IMR-90 (cell line): ENCODE results near the gene KRTAP20-3. TPM values are rescaled to one million over a fixed set of nuclear protein-coding genes. Genes with fewer than 3 reads are reported as not detected.

Source experiments
- ATAC-seq: fragments of 200-7000 bp; cut with Tn5 transposase; 2 replicates; pipeline ENCODE4 v1.9.1; 2020; ENCODE audit warnings: low read depth, mild to moderate bottlenecking, moderate library complexity
- BruUV-seq: library from RNA; stranded (reverse); fragments of 400-500 nt; replicated peaks from 2 replicates; lab custom pipeline; 2021; lab: Mats Ljungman, UMichigan
- CTCF ChIA-PET: fragments of 300-600 bp; formaldehyde crosslinking; extraction: SDS; loops from one replicate; lab custom pipeline; 2021; ENCODE audit warnings: antibody characterized with exemption; lab: Yijun Ruan, JAX
- POLR2A ChIA-PET: fragments of 300-600 bp; sonication (Branson Sonifier 250); formaldehyde crosslinking; loops from one replicate; lab custom pipeline; 2022; ENCODE audit warnings: antibody characterized with exemption; ENCODE audit not compliant: unreplicated experiment; lab: Charles Lee
- DNase-seq: peaks from one replicate; pipeline ENCODE4 v3.0.0; 2013
- H2AFZ ChIP-seq: replicated peaks from 2 replicates; pipeline ENCODE3; 2013; ENCODE audit warnings: low read length, mild to moderate bottlenecking; ENCODE audit not compliant: poor library complexity
- H2AK5ac ChIP-seq: 2 replicates; pipeline ENCODE4 v1.6.1; 2013; ENCODE audit warnings: low read depth, low read length, inconsistent platforms
- H2AK9ac ChIP-seq: replicated peaks from 2 replicates; pipeline ENCODE3; 2013; ENCODE audit warnings: mild to moderate bottlenecking, low read depth, low read length, moderate library complexity; ENCODE audit not compliant: poor library complexity
- H2BK120ac ChIP-seq: 2 replicates; pipeline ENCODE4 v1.6.1; 2013; ENCODE audit warnings: low read depth, low read length, inconsistent platforms
- H2BK15ac ChIP-seq: 3 replicates; pipeline ENCODE4 v1.6.1; 2013; ENCODE audit warnings: low read depth, low read length, inconsistent platforms
- H2BK20ac ChIP-seq: 2 replicates; pipeline ENCODE4 v1.6.1; 2013; ENCODE audit warnings: low read depth, mild to moderate bottlenecking, inconsistent platforms, low read length, moderate library complexity
- H2BK5ac ChIP-seq: 2 replicates; pipeline ENCODE4 v1.6.1; 2013; ENCODE audit warnings: mild to moderate bottlenecking, low read depth, low read length, inconsistent platforms; ENCODE audit not compliant: poor library complexity, severe bottlenecking
- H3K14ac ChIP-seq: replicated peaks from 2 replicates; pipeline ENCODE4 v1.6.1; 2013; ENCODE audit warnings: low read depth, low read length, inconsistent platforms
- H3K18ac ChIP-seq: 2 replicates; pipeline ENCODE4 v1.6.1; 2013; ENCODE audit warnings: low read depth, low read length, control low read depth
- H3K23ac ChIP-seq: 2 replicates; pipeline ENCODE4 v1.6.1; 2013; ENCODE audit warnings: low read depth, low read length, inconsistent platforms
- H3K27ac ChIP-seq: 2 replicates; pipeline ENCODE4 v1.5.1; 2013; ENCODE audit warnings: mild to moderate bottlenecking, control low read depth, low read length; ENCODE audit not compliant: insufficient read depth
- H3K27me3 ChIP-seq: 2 replicates; pipeline ENCODE4 v1.6.1; 2013; ENCODE audit warnings: low read length; ENCODE audit not compliant: control insufficient read depth, insufficient read depth
- H3K36me3 ChIP-seq: 2 replicates; pipeline ENCODE4 v1.6.1; 2013; ENCODE audit warnings: low read length, mixed read lengths; ENCODE audit not compliant: control insufficient read depth, insufficient read depth
- H3K4ac ChIP-seq: 2 replicates; pipeline ENCODE4 v1.6.1; 2013; ENCODE audit warnings: low read depth, low read length, inconsistent platforms
- H3K4me1 ChIP-seq: 2 replicates; pipeline ENCODE4 v1.6.1; 2013; ENCODE audit warnings: low read length, mixed read lengths; ENCODE audit not compliant: control insufficient read depth, insufficient read depth
- H3K4me2 ChIP-seq: 2 replicates; pipeline ENCODE4 v1.6.1; 2013; ENCODE audit warnings: low read depth, mild to moderate bottlenecking, control low read depth, low read length, moderate library complexity
- H3K4me3 ChIP-seq: 2 replicates; pipeline ENCODE4 v1.5.1; 2013; ENCODE audit warnings: low read depth, mild to moderate bottlenecking, control low read depth, low read length, moderate library complexity; ENCODE audit not compliant: insufficient read depth
- H3K56ac ChIP-seq: 2 replicates; pipeline ENCODE4 v1.6.1; 2013; ENCODE audit warnings: low read length, inconsistent platforms; ENCODE audit not compliant: insufficient read depth; ENCODE audit errors: extremely low read depth
- H3K79me1 ChIP-seq, 2 experiments: 2 replicates each; pipeline ENCODE4 v1.6.1; 2013; ENCODE audit warnings: low read length in 2 of 2, inconsistent platforms in 1 of 2, low read depth in 1 of 2
- H3K9ac ChIP-seq: 2 replicates; pipeline ENCODE4 v1.6.1; 2013; ENCODE audit warnings: low read depth, low read length, control low read depth
- H3K9me1 ChIP-seq: 2 replicates; pipeline ENCODE4 v1.6.1; 2013; ENCODE audit warnings: low read length, inconsistent platforms; ENCODE audit not compliant: insufficient read depth
- H3K9me3 ChIP-seq: 2 replicates; pipeline ENCODE4 v1.6.1; 2013; ENCODE audit warnings: low read length; ENCODE audit not compliant: control insufficient read depth, insufficient read depth
- H4K20me1 ChIP-seq: 2 replicates; pipeline ENCODE4 v1.6.1; 2013; ENCODE audit warnings: low read length, inconsistent platforms; ENCODE audit not compliant: insufficient read depth
- H4K5ac ChIP-seq: 2 replicates; pipeline ENCODE4 v1.6.1; 2013; ENCODE audit warnings: mild to moderate bottlenecking, low read depth, low read length, control low read depth
- H4K8ac ChIP-seq, 2 experiments: 2 replicates each; pipeline ENCODE4 v1.6.1; 2013; ENCODE audit warnings: low read depth in 2 of 2, low read length in 2 of 2, control low read depth in 1 of 2, inconsistent platforms in 1 of 2
- H4K91ac ChIP-seq: 2 replicates; pipeline ENCODE4 v1.6.1; 2013; ENCODE audit warnings: low read depth, low read length, inconsistent platforms; ENCODE audit not compliant: insufficient read depth
- BHLHE40 ChIP-seq: fragments of 150-350 bp; IDR thresholded peaks from 2 replicates; pipeline ENCODE4 v1.6.1; 2016; ENCODE audit warnings: mild to moderate bottlenecking, low read depth, low read length
- FOS ChIP-seq: fragments of 150-350 bp; IDR thresholded peaks from 2 replicates; pipeline ENCODE4 v1.6.1; 2016; ENCODE audit warnings: low read depth, low read length
- MAFK ChIP-seq: IDR thresholded peaks from 2 replicates; pipeline ENCODE4 v1.6.1; 2012; ENCODE audit warnings: low read depth, low read length, improper control_type of control experiment
- MAZ ChIP-seq: IDR thresholded peaks from 2 replicates; pipeline ENCODE4 v1.6.1; 2012; ENCODE audit warnings: low read depth, mild to moderate bottlenecking, low read length, improper control_type of control experiment, moderate library complexity, borderline replicate concordance
- MXI1 ChIP-seq: IDR thresholded peaks from 2 replicates; pipeline ENCODE4 v1.6.1; 2012; ENCODE audit warnings: low read depth, mild to moderate bottlenecking, low read length, moderate library complexity, borderline replicate concordance
- NFE2L2 ChIP-seq: fragments of 150-350 bp; IDR thresholded peaks from 2 replicates; pipeline ENCODE4 v1.6.1; 2016; ENCODE audit warnings: low read depth, mild to moderate bottlenecking, low read length
- SMC3 ChIP-seq: fragments of 150-350 bp; IDR thresholded peaks from 2 replicates; pipeline ENCODE4 v1.6.1; 2016; ENCODE audit warnings: low read depth, mild to moderate bottlenecking, antibody characterized with exemption, low read length, moderate library complexity
- WGBS, 2 experiments: methylation state at CpG; one replicate each; pipeline versions ENCODE4 v1.1.5 to v1.1.7; 2013; ENCODE audit warnings: missing lambda C conversion rate in 2 of 2; ENCODE audit not compliant: insufficient read length in 1 of 2; ENCODE audit errors: extremely low coverage in 2 of 2; 5-methylcytosine and 5-hydroxymethylcytosine counted together
- dilution Hi-C: fragments of 300-500 bp; cut with HindIII; formaldehyde crosslinking; loops from one replicate; pipeline ENCODE4 v1.14.3; 2018; ENCODE audit warnings: low sequenced_read_pairs; ENCODE audit not compliant: unreplicated experiment
- in situ Hi-C: fragments of 300-500 bp; cut with MboI; formaldehyde crosslinking; loops from 3 replicates; pipeline ENCODE4 v1.14.3; 2019; ENCODE audit warnings: low sequenced_read_pairs, inconsistent platforms, mixed read lengths
- intact Hi-C: fragments of 100-400 bp; cut with micrococcal nuclease; formaldehyde crosslinking; loops from 2 replicates; pipeline ENCODE4 v1.10.0; 2022
- polyA plus RNA-seq, 3 experiments: library from polyadenylated mRNA; depleted of rRNA; stranded (reverse); fragments of >200 nt; gene quantifications; 2 replicates each; pipeline ENCODE4 v1.2.3, GENCODE V29; 2012; ENCODE audit warnings: low replicate concordance in 1 of 3
- total RNA-seq: library from RNA; depleted of rRNA; stranded (reverse); fragments of >200 nt; gene quantifications from 2 replicates; pipeline ENCODE4 v1.2.3, GENCODE V29; 2012
- TF ChIP-seq, protein P1 (sequence below): conservative IDR thresholded peaks from 2 replicates; pipeline ENCODE4 v1.5.1; 2012; ENCODE audit warnings: mild to moderate bottlenecking, low read depth, low read length, improper control_type of control experiment

The KRTAP20-3 gene
- total and polyA plus RNA-seq, 2 of the 4 experiments (the other 2 are of a cell fraction) = not detected

DNA sequence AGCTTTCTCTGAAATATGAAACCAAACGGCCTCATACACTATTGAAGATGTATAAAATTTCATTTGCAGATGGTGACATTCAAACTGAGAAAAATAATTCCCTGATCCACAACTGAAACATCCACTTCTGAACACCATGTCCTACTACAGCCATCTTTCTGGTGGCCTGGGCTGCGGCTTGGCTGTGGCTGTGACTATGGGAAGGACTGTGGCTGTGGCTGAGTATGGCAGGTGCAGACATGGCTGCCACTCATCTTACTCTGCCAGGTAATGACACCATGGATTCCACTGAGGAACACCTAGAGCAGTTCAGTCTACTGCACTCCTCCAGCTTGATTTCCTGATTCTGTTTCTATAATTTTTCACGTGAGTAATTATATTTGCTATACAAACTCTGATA lies 22.1 kb upstream of the KRTAP20-3 start, which contains the start of gene KRTAP20-4:
Gene KRTAP20-4 (plus strand): TSS at position 106 of the 400 bp plus-strand sequence.
- H2BK15ac ChIP-seq = no peak within 1 kb of the TSS
- peaks cover 15% of the 10 kb centered on the region for H3K9me3 ChIP-seq
- ChIA-PET CTCF (no interaction called here), POLR2A (no interaction called here)
- no peak within 1 kb of the TSS for H3K4ac ChIP-seq
- no peak within 1 kb of the TSS for H2AK9ac ChIP-seq
- no peak within 1 kb of the TSS for H2BK120ac ChIP-seq
- no peak within 1 kb of the TSS for H4K5ac ChIP-seq
- no peaks in the 10 kb centered on the region for H3K4me1 ChIP-seq
- H3K9ac ChIP-seq = no peak within 1 kb of the TSS
- dilution Hi-C loops = no loop called here
- no peak within 1 kb of the TSS for H3K4me2 ChIP-seq
- intact Hi-C loops = no loop called here
- no peak within 1 kb of the TSS for H3K18ac ChIP-seq
- H3K36me3 ChIP-seq = no peaks in the 10 kb centered on the region
- H3K27ac ChIP-seq = no peak within 1 kb of the TSS
- in situ Hi-C loops = no loop called here
- ATAC-seq (no peak), DNase-seq (no peak)
- WGBS, 2 experiments = no CpG with 5 or more reads among the region's 3 CpGs
- no peak within 1 kb of the TSS for H3K56ac ChIP-seq
- H4K8ac ChIP-seq = no peak within 1 kb of the TSS
- H2AFZ ChIP-seq = no peak within 1 kb of the TSS
- no TSS peak for BruUV-seq
- no peak within 1 kb of the TSS for H4K91ac ChIP-seq
- no peaks in the 10 kb centered on the region for H3K27me3 ChIP-seq
- no peaks in the 10 kb centered on the region for H4K20me1 ChIP-seq
- no peaks in the 10 kb centered on the region for H3K79me1 ChIP-seq
- H2BK5ac ChIP-seq = no peak within 1 kb of the TSS
- H3K9me1 ChIP-seq = no peaks in the 10 kb centered on the region
- TF ChIP-seq MAZ (no peak), NFE2L2 (no peak), SMC3 (no peak), FOS (no peak), BHLHE40 (no peak), MXI1 (no peak), MAFK (no peak)
- TF ChIP-seq, protein P1, sequence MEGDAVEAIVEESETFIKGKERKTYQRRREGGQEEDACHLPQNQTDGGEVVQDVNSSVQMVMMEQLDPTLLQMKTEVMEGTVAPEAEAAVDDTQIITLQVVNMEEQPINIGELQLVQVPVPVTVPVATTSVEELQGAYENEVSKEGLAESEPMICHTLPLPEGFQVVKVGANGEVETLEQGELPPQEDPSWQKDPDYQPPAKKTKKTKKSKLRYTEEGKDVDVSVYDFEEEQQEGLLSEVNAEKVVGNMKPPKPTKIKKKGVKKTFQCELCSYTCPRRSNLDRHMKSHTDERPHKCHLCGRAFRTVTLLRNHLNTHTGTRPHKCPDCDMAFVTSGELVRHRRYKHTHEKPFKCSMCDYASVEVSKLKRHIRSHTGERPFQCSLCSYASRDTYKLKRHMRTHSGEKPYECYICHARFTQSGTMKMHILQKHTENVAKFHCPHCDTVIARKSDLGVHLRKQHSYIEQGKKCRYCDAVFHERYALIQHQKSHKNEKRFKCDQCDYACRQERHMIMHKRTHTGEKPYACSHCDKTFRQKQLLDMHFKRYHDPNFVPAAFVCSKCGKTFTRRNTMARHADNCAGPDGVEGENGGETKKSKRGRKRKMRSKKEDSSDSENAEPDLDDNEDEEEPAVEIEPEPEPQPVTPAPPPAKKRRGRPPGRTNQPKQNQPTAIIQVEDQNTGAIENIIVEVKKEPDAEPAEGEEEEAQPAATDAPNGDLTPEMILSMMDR = no peak
- no peak within 1 kb of the TSS for H2AK5ac ChIP-seq
- H2BK20ac ChIP-seq = no peak within 1 kb of the TSS
- H3K23ac ChIP-seq = no peak within 1 kb of the TSS
- H3K4me3 ChIP-seq = no peak within 1 kb of the TSS
- no peak within 1 kb of the TSS for H3K14ac ChIP-seq
